ENCODE measurements around the gene NGEF.

DNA sequence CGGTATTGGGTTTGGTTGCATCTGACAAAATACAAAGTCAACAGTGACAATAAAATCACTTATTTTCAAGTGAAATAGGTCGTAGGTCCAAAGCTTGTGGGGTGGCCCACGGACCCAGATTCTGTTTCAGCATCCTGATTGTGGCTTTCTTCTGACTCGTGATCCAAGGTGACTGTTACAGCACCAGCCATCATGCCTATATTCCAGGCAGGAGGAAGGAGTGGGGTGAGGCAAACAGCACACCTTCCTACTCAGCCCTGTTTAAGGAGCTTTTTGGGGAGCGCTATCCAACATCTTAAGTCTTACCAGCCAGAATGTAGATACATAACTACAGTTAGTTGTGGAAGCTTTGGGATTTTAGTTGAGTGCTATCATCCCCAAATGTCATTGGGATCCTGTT lies 151.7 kb downstream of the NGEF start:
- TF ChIP-seq, protein P1, sequence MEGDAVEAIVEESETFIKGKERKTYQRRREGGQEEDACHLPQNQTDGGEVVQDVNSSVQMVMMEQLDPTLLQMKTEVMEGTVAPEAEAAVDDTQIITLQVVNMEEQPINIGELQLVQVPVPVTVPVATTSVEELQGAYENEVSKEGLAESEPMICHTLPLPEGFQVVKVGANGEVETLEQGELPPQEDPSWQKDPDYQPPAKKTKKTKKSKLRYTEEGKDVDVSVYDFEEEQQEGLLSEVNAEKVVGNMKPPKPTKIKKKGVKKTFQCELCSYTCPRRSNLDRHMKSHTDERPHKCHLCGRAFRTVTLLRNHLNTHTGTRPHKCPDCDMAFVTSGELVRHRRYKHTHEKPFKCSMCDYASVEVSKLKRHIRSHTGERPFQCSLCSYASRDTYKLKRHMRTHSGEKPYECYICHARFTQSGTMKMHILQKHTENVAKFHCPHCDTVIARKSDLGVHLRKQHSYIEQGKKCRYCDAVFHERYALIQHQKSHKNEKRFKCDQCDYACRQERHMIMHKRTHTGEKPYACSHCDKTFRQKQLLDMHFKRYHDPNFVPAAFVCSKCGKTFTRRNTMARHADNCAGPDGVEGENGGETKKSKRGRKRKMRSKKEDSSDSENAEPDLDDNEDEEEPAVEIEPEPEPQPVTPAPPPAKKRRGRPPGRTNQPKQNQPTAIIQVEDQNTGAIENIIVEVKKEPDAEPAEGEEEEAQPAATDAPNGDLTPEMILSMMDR (conservative IDR thresholded peaks at IDR 0.05 in 1 of 2, IDR thresholded peaks at IDR 0.05 in 1 of 2; ENCODE audit: low read depth in 1 of 2, low read length in 2 of 2) = no peak
- TF ChIP-seq EZH2 (IDR thresholded peaks at IDR 0.05; ENCODE audit: low read length, missing control alignments) = no peak

Measured in fibroblast of lung (primary cell).